NT2/D1 (cell line): ENCODE results near the gene TSC1.

Experiments used
- SUZ12 ChIP-seq: IDR thresholded peaks from 2 replicates; pipeline ENCODE4 v1.6.1; 2011; ENCODE audit not compliant: insufficient read length, insufficient read depth; ENCODE audit errors: extremely low read depth
- YY1 ChIP-seq: IDR thresholded peaks from 2 replicates; pipeline ENCODE4 v1.6.1; 2011; ENCODE audit not compliant: insufficient read length, insufficient read depth
- ZNF274 ChIP-seq: IDR thresholded peaks from 2 replicates; pipeline ENCODE4 v1.6.1; 2011; ENCODE audit warnings: mild to moderate bottlenecking, low read depth, low read length

GRCh38 chr9:132883349-132884294, 60.8 kb downstream of the TSC1 start:
- no peak for TF ChIP-seq ZNF274
- TF ChIP-seq YY1: no peak
- TF ChIP-seq SUZ12: no peak
